Astrocyte (in vitro differentiated cells and primary cell): ENCODE data around the gene GCLM. TPM values are rescaled to one million over a fixed set of nuclear protein-coding genes. Genes with fewer than 3 reads are reported as not detected.

Source experiments
- DNase-seq: peaks from one replicate; pipeline ENCODE4 v3.0.0-alpha.2; 2010; ENCODE audit warnings: low read depth
- FAIRE-seq: peaks from 2 replicates; lab custom pipeline; 2011; peaks lifted over from hg19 to GRCh38; lab: Jason Lieb, UNC
- H2AFZ ChIP-seq: 2 replicates; pipeline ENCODE4 v1.6.0; 2012; ENCODE audit warnings: low read depth, low read length, inconsistent platforms
- H3K27ac ChIP-seq: 2 replicates; pipeline ENCODE4 v1.5.1; 2011; ENCODE audit warnings: low read depth, low read length, inconsistent platforms
- H3K27me3 ChIP-seq: 2 replicates; pipeline ENCODE4 v1.6.0; 2011; ENCODE audit warnings: low read length, inconsistent platforms; ENCODE audit not compliant: insufficient read depth
- H3K36me3 ChIP-seq: 2 replicates; pipeline ENCODE4 v1.5.1; 2011; ENCODE audit warnings: low read length, inconsistent platforms; ENCODE audit not compliant: insufficient read depth
- H3K4me1 ChIP-seq: 2 replicates; pipeline ENCODE4 v1.5.1; 2011; ENCODE audit warnings: low read length, inconsistent platforms; ENCODE audit not compliant: insufficient read depth
- H3K4me2 ChIP-seq: 2 replicates; pipeline ENCODE4 v1.6.0; 2012; ENCODE audit warnings: low read length, inconsistent platforms
- H3K4me3 ChIP-seq: 2 replicates; pipeline ENCODE4 v1.5.1; 2011; ENCODE audit warnings: low read depth, mild to moderate bottlenecking, low read length, inconsistent platforms; ENCODE audit not compliant: insufficient read depth
- H3K79me2 ChIP-seq: 2 replicates; pipeline ENCODE4 v1.6.0; 2012; ENCODE audit warnings: mild to moderate bottlenecking, low read length, inconsistent platforms; ENCODE audit not compliant: insufficient read depth
- H3K9ac ChIP-seq: 2 replicates; pipeline ENCODE4 v1.6.0; 2012; ENCODE audit warnings: mild to moderate bottlenecking, low read length, inconsistent platforms
- H3K9me3 ChIP-seq: 2 replicates; pipeline ENCODE4 v1.5.1; 2012; ENCODE audit warnings: low read depth, mild to moderate bottlenecking, low read length, inconsistent platforms; ENCODE audit not compliant: insufficient read depth
- H4K20me1 ChIP-seq: 2 replicates; pipeline ENCODE4 v1.6.0; 2012; ENCODE audit warnings: low read length, inconsistent platforms; ENCODE audit not compliant: insufficient read depth
- H3K27ac Mint-ChIP-seq: one replicate; pipeline ENCODE4 v1.8.0; 2021; ENCODE audit warnings: mild to moderate bottlenecking, mixed read lengths; ENCODE audit not compliant: unreplicated experiment
- H3K27me3 Mint-ChIP-seq: one replicate; pipeline ENCODE4 v1.8.0; 2021; ENCODE audit warnings: low read depth, mixed read lengths; ENCODE audit not compliant: unreplicated experiment
- H3K36me3 Mint-ChIP-seq: one replicate; pipeline ENCODE4 v1.8.0; 2021; ENCODE audit warnings: low read depth, mixed read lengths; ENCODE audit not compliant: unreplicated experiment
- H3K4me1 Mint-ChIP-seq: one replicate; pipeline ENCODE4 v1.8.0; 2021; ENCODE audit warnings: low read depth, mixed read lengths; ENCODE audit not compliant: unreplicated experiment
- H3K4me3 Mint-ChIP-seq: one replicate; pipeline ENCODE4 v1.8.0; 2021; ENCODE audit warnings: mild to moderate bottlenecking, moderate library complexity, mixed read lengths; ENCODE audit not compliant: unreplicated experiment
- H3K9me3 Mint-ChIP-seq: one replicate; pipeline ENCODE4 v1.8.0; 2021; ENCODE audit warnings: mild to moderate bottlenecking, mixed read lengths; ENCODE audit not compliant: unreplicated experiment
- EZH2 ChIP-seq: IDR thresholded peaks from 2 replicates; pipeline ENCODE4 v1.6.1; 2012; ENCODE audit warnings: mild to moderate bottlenecking, low read length, inconsistent platforms; ENCODE audit not compliant: insufficient read depth
- total RNA-seq: library from RNA; stranded (reverse); gene quantifications from 2 replicates; pipeline ENCODE4 v1.2.1, GENCODE V29; 2021
- TF ChIP-seq, protein P1 (sequence below): IDR thresholded peaks from 2 replicates; pipeline ENCODE4 v1.5.1; 2011; ENCODE audit warnings: low read depth, mild to moderate bottlenecking, inconsistent platforms, low read length, moderate library complexity; ENCODE audit not compliant: insufficient read depth

Gene GCLM
- total RNA-seq, 1 donor from 2014 or later: 27.5 TPM

DNA sequence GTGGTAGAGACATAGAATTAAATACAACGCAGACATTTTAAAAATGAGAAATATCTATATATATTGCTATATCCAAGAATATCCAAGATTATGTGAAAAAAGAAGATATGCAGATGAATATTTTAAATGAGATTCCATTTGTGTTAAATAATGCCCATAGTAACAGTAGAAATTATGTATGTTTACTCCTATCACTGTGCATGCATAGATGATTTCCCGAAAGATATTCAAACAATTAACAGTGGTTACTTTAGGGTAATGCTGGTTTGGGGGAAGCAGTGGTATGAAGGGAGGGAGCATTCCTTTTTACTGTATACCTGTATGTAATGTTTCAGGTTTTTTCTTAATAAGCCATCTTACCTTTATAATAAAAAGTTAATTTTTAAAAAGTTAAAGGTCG, 55.3 kb downstream of the GCLM start:
- Mint-ChIP-seq H3K36me3 (peaks cover 9% of the 10 kb centered on the region), H3K4me3 (no peak overlapping the region), H3K27ac (no peak overlapping the region), H3K9me3 (peaks cover 30% of the 10 kb centered on the region), H3K27me3 (peaks cover 9% of the 10 kb centered on the region), H3K4me1 (no peaks in the 10 kb centered on the region)
- Histone ChIP-seq H3K27me3 (no peaks in the 10 kb centered on the region), H3K4me2 (no peak overlapping the region), H3K9me3 (no peaks in the 10 kb centered on the region), H3K9ac (no peak overlapping the region), H3K4me1 (no peaks in the 10 kb centered on the region), H2AFZ (no peak overlapping the region), H3K79me2 (no peaks in the 10 kb centered on the region), H3K27ac (no peak overlapping the region), H3K36me3 (no peaks in the 10 kb centered on the region), H3K4me3 (no peak overlapping the region), H4K20me1 (no peaks in the 10 kb centered on the region)
- DNase-seq (no peak), FAIRE-seq (no peak)
- TF ChIP-seq EZH2: no peak
- TF ChIP-seq, protein P1, sequence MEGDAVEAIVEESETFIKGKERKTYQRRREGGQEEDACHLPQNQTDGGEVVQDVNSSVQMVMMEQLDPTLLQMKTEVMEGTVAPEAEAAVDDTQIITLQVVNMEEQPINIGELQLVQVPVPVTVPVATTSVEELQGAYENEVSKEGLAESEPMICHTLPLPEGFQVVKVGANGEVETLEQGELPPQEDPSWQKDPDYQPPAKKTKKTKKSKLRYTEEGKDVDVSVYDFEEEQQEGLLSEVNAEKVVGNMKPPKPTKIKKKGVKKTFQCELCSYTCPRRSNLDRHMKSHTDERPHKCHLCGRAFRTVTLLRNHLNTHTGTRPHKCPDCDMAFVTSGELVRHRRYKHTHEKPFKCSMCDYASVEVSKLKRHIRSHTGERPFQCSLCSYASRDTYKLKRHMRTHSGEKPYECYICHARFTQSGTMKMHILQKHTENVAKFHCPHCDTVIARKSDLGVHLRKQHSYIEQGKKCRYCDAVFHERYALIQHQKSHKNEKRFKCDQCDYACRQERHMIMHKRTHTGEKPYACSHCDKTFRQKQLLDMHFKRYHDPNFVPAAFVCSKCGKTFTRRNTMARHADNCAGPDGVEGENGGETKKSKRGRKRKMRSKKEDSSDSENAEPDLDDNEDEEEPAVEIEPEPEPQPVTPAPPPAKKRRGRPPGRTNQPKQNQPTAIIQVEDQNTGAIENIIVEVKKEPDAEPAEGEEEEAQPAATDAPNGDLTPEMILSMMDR: no peak

- Histone ChIP-seq H3K27ac (no peak overlapping the region), H3K4me1 (no peaks in the 10 kb centered on the region), H3K36me3 (no peaks in the 10 kb centered on the region), H3K27me3 (no peaks in the 10 kb centered on the region), H2AFZ (no peak overlapping the region), H3K9ac (no peak overlapping the region), H3K4me2 (no peak overlapping the region), H3K79me2 (no peaks in the 10 kb centered on the region), H3K9me3 (no peaks in the 10 kb centered on the region), H3K4me3 (no peak overlapping the region), H4K20me1 (no peaks in the 10 kb centered on the region)
- no peak overlapping the region for H3K27ac Mint-ChIP-seq
- peaks cover 15% of the 10 kb centered on the region for H3K9me3 Mint-ChIP-seq
- no peak overlapping the region for H3K4me3 Mint-ChIP-seq
- TF ChIP-seq, protein P1: no peak
- TF ChIP-seq EZH2: no peak
- H3K36me3 Mint-ChIP-seq: peaks cover 7% of the 10 kb centered on the region
- DNase-seq (no peak), FAIRE-seq (no peak)
- no peaks in the 10 kb centered on the region for H3K27me3 Mint-ChIP-seq
- peaks cover 3% of the 10 kb centered on the region for H3K4me1 Mint-ChIP-seq
Observed at GRCh38 chr1:93851878-93852277, 57.4 kb downstream of the GCLM start.

- TF ChIP-seq, protein P1: no peak
- no peak for TF ChIP-seq EZH2
- Mint-ChIP-seq H3K27me3 (no peaks in the 10 kb centered on the region), H3K36me3 (peaks cover 7% of the 10 kb centered on the region), H3K27ac (no peak overlapping the region), H3K9me3 (peaks cover 13% of the 10 kb centered on the region), H3K4me3 (no peak overlapping the region), H3K4me1 (peaks cover 3% of the 10 kb centered on the region)
- Histone ChIP-seq H3K36me3 (no peaks in the 10 kb centered on the region), H3K9ac (no peak overlapping the region), H3K27ac (no peak overlapping the region), H3K4me1 (no peaks in the 10 kb centered on the region), H4K20me1 (no peaks in the 10 kb centered on the region), H2AFZ (no peak overlapping the region), H3K9me3 (no peaks in the 10 kb centered on the region), H3K4me2 (no peak overlapping the region), H3K27me3 (no peaks in the 10 kb centered on the region), H3K79me2 (no peaks in the 10 kb centered on the region), H3K4me3 (no peak overlapping the region)
- DNase-seq (no peak), FAIRE-seq (no peak)
Observed at GRCh38 chr1:93851327-93851712, 57.9 kb downstream of the GCLM start.
